ENCODE results near the gene EMC6.

GRCh38 chr17:3636908-3637373, 31.7 kb upstream of the EMC6 start:
- TF ChIP-seq CTCF (conservative IDR thresholded peaks at IDR 0.05; ENCODE audit: low read depth, low read length) (no peak), EZH2phosphoT487 (IDR thresholded peaks at IDR 0.05; ENCODE audit: borderline replicate concordance, low read length) (no peak)
